Activated T-cell treated with anti-CD3 and anti-CD28 coated beads for 24 hours (primary cell): ENCODE results near the gene CNN2.
A peak's percentile ranks its signal among the peaks of the same experiment; 100 is the strongest.

Experiments
- DNase-seq: peaks from one replicate; pipeline ENCODE4 v3.0.0-alpha.2; 2020; ENCODE audit warnings: low read depth

Gene CNN2

GRCh38 chr19:1025960-1026782 lies at the start of gene CNN2:
Gene CNN2 (plus strand): TSS chr19:1026608. CDS start chr19:1026662, 54 bp downstream.
- DNase-seq = peak; percentile 58

DNA sequence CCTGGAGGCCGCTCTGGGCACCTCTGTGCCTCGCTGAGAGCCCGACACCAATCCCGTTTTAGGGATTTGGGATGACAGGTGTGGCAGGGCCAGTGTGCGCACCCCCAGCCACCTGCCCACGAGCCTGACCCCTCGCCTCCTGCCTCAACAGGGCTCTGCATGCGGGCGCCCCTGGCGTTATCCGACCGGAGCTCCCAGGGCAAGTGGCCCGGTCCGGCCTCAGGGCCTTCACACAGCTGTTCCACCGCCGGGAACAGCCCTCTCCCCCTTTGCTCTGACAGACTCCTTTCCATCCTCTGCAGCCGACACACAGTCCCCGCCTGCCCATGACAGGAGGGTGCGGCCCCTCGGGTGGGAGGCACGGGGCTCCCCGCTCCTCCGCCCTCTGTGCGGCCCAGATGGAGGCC lies 49.3 kb upstream of the CNN2 start:
- no peak for DNase-seq

DNA sequence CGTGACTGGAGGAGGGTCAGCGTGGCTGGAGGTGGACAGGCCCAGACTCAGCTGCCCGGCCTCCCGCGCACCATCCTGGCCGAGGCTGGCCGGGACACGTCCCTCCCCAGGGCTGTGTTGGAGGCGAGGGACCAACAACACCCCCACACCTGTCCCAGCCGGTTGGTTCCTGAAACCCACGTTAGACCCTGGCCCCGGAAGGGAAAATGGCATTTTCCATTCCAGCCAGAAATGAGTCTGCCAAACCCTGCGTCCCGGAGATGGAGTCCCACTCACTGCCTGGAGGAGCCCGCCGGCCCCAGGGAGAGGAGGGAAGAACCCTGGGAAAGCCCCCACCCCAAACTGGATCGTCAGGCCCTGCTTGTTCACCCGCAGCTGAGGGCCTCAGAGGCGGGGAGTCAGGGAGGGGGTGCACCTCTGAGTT lies 47.1 kb upstream of the CNN2 start:
- no peak for DNase-seq

DNA sequence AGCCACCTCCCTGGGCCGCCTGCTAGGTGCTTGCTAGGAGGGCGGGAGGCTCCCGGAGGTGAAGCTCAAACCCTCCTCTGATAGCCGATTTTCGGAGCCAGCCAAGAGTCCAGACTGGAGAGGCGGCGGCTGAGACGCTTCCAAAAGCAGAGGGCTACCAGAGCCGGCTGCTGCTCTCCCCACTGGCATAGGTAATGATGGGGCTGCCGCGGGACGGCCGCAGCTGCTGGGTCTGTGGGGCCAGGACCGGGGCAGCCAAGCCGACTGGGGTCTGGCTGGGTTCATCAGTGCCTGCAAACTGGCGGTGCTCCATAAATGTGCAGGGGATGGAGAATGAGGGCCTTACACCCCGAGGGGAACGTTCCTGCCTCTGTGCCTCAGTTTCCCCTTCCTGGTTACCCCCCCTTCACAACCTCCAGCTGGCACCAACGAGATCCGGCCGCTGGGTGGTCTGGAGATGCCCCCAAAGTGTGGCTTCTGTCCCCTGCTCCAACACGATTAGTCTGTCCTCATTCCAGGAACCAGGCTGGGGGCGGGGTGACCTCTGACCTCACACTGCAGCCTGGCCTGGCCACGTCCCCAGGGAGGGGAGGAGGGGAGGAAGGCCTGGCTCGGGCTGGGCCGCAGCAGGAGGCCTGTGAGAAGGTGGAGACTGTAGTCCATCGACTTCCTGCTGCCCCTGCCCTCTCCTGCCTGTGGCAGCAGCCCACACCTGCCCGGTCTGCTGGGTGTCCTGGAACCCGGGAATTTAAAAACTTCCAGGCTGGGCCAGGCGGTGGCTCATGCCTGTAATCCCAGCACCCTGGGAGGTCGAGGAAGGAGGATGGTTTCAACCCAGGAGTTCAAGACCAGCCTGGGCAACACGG lies 46.0 kb upstream of the CNN2 start:
- DNase-seq = no peak

- peak; percentile 69 for DNase-seq
Measured at GRCh38 chr19:982567-983170, 43.7 kb upstream of the CNN2 start.

DNA sequence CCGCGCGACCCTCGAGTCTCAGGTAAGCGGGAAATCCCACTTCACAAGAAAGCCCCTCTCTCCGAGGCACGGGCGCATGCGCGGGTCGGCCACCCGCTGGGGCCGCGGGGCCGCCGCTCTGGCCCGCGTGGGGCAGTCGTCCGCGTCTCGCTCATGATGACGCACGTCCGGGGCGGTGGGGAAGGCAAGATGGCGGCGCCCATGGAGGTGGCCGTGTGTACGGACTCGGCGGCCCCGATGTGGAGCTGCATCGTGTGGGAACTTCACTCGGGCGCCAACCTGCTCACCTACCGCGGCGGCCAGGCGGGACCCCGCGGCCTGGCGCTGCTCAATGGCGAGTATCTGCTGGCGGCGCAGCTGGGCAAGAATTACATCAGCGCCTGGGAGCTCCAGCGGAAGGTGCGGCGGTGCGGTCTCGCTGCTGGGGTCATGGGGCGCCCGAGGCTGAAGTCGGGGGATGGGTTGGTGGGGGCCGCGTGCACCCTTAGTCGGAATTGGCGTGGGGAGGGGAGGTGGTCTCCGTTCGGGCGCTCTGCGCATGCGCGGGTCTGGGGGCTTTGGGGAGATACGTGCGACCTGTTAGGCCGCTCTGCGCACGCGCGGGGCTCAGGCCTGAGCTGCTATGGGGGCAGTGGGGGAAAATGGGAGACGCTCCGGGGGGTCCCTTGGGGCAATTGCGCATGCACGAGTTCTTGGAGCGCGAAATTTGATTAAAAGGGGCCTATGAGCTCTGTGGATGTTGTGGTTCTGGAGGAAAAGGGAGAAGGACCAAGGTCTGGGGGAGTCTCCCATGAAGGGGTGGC lies 42.0 kb upstream of the CNN2 start, which contains the start of gene WDR18:
Gene WDR18 (plus strand): TSS at position 181 of the 803 bp plus-strand sequence. CDS start 9 bp downstream, at position 190.
- peak; percentile 86 for DNase-seq

DNA sequence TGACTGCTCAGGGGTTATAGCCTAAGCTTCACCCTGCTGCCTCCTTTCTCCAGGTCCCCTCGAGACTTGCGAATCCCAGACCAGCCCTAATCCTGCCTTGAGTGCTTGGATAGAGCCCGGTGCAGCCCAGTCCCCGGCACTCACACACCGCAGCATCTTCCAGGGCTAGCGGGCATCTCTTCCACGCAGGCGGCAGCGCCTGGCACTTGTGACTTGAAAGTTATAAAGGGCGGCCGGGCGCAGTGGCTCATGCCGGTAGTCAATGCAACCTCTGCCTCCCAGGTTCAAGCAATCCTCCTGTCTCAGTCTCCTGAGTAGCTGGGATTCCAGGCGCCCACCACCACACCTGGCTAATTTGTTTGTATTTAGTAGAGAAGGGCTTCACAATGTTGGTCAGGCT lies 40.3 kb upstream of the CNN2 start:
- no peak for DNase-seq

DNA sequence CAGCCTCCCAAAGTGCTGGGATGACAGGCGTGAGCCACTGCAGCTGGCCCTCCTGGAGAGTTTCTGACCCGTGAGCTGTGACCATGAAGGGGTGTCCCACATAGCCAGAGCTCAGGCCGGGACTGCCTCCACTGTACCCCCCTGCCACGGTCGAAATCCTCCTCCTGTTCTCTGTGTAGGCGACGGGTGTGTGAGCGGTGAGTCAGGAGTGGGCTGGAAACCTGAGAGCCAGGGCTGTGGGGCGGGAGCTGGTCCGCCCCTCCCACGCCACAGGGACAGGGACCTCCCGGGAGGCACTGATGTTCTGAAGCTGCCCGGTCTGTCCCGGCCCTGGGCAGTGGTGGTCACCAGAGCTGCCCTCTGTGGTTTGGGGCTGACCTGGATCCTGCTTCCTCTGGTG lies 38.3 kb upstream of the CNN2 start:
- DNase-seq = no peak

DNA sequence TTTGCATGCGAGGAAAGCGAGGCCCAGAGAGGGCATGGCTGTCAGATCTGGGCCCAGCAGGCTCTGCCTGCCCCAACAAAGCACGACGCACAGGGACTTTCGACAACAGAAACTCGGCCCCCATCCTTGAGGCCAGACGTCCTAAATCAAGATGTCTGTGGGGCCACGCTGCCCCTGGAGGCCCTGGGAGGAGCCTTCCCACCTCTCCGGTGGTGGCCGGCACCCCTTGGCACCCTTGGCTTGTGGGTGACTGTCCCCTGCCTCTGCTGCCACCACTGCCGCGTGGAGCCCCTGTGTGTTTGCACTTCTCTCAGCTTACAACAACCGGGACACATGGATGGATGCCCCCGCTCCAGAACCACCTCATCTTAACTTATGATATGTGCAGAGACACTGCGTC lies 37.9 kb upstream of the CNN2 start:
- DNase-seq = no peak

DNA sequence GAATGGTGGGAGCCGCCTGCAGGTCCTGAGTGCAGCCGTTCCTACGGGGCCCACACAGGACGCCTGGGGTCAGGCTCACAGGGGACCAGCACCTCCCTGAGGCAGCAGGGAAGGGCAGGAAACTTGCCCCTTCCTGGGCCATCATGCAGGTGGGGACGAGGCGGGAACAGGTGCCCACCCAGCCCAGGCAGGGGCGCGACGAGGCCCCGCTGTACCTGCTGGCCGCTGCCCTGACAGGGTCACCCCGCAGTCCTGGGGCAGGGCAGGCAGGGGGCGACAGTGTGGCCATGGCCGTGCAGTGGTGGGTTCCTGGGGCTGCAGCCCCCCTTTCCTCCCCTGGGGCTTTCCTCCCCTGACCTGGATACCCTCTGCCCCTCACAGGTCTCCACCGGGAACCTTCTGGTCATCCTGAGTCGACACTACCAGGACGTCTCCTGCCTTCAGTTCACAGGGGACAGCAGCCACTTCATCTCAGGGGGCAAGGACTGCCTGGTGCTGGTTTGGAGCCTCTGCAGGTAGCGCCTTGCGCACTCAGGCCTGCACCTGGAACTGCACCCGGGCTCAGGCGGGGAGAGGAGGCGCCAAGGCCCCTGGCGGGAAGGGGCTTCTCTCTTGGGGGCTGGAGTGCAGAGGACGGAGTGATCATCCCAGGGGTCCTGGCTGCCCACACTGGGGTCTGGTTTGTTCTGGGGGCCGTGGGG lies 36.9 kb upstream of the CNN2 start:
- DNase-seq = no peak

- DNase-seq = no peak
Measured at GRCh38 chr19:990119-990571, 36.3 kb upstream of the CNN2 start.

- DNase-seq = no peak
Measured at GRCh38 chr19:990746-991145, 35.7 kb upstream of the CNN2 start.

- peak; percentile 48 for DNase-seq
Measured at GRCh38 chr19:991174-991931, 35.1 kb upstream of the CNN2 start.

DNA sequence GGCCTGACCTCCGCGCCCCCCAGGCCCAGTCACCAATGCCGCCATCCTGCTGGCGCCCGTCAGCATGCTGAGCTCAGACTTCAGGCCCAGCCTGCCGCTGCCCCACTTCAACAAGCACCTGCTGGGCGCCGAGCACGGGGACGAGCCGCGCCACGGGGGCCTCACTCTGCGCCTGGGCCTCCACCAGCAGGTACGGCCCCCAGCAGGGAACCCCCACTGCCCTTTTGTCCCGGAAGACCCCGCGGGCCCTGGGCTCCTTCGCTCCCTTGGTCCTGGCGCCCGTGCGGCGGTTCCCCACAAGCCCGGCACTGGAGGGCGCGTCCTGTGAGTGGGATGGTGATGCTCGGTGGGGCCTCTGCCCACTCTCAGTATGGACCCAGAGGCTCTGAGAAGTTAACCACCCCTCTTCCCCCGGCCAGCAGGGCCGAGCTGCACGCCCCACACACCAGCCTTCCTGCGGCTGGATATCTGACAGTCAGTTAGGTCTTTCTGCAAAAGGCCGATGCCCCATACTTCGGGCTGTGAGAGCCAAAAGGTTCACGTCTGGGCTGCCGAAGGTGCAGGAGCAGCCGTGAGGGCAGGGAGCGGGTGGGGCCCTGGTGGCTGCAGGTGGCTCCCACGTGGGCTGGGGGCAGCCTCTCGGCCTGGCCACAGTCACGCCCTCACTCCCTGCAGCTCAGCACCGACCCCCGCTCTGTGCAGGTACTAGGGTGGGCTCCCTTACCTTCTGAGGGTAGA lies 34.3 kb upstream of the CNN2 start:
- no peak for DNase-seq

DNA sequence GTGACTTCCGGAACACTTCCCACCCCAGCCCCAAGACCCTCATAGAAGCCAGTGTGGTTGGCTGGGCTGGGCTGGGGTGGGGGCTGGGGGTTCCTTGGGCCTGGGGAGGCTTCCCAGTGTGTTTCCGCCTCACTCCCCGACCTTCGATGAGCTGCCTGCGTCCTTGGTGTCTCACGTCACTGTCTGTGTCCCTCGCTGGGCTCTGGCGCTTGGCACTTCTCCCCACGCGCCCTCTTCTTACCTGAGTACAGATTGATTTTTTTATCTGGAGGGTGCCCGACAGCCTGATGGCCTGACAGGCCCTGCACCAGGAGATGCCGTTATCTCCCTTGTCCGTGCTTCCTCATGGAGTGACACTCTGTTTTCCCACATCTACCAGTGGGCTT lies 33.7 kb upstream of the CNN2 start:
- no peak for DNase-seq

DNA sequence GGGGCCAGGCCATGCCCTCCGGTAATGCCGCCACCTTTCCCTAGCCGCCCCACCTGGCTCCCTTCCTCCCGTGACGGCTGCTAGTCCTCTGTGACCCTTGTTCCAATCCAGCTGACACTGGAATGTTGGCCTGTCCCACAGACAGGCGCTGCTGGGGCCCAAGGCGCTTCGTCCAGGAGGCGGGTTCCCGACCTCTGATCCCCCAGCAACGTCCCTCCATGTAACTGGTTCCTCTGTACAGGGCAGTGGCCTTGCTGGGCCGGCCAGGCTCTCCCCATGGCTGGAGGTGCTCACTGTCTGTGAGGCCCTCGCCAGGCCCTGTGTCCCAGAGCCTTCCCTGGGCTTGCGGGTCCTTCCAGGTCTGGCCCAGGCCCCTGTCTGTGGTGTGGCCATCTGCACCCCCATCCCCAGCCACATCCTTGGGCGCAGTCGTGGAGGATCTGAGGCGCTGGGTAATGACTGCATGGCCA lies 33.0 kb upstream of the CNN2 start:
- no peak for DNase-seq

GRCh38 chr19:993831-994393 lies 32.5 kb upstream of the CNN2 start:
- no peak for DNase-seq

DNA sequence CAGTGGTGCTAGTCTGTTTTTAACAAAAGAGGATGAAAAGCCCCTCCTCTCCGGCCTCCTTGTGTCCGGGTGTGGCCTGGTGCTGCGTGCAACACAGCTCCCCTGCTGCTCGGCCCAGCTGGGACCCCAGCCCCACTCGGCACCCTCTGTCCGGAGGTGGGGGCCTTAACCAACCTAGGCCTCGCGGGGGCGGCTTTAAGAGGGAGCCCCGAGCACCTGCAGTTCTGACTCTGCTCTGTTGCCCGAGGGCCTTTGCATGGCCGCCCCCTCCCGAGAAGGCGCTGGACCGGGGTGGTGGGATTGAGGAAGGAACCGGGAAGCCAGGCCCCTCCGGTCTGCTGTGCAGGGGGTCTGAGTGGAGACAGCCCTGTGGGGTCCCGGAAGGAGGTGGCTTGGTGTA lies 31.9 kb upstream of the CNN2 start:
- DNase-seq = no peak
